Bronchial epithelial cell (primary cell): ENCODE data around the gene CHPT1. TPM values are rescaled to one million over a fixed set of nuclear protein-coding genes. Genes with fewer than 3 reads are reported as not detected.
A peak's percentile ranks its signal among the peaks of the same experiment; 100 is the strongest.

Experiments
- DNase-seq: peaks from one replicate; pipeline ENCODE4 v3.0.0-alpha.2; 2010; ENCODE audit warnings: low read depth
- FAIRE-seq: peaks from 2 replicates; lab custom pipeline; 2011; peaks lifted over from hg19 to GRCh38; lab: Jason Lieb, UNC
- H3K27me3 ChIP-seq: 2 replicates; pipeline ENCODE4 v1.5.1; 2011; ENCODE audit warnings: low read length; ENCODE audit not compliant: control insufficient read depth, insufficient read depth
- H3K36me3 ChIP-seq: 2 replicates; pipeline ENCODE4 v1.5.1; 2011; ENCODE audit warnings: low read length; ENCODE audit not compliant: control insufficient read depth, insufficient read depth
- H3K4me3 ChIP-seq: 2 replicates; pipeline ENCODE4 v1.5.1; 2011; ENCODE audit warnings: mild to moderate bottlenecking, low read depth, low read length, control low read depth
- CTCF ChIP-seq: IDR thresholded peaks from 2 replicates; pipeline ENCODE4 v1.5.1; 2011; ENCODE audit warnings: mild to moderate bottlenecking, moderate library complexity, low read length, control low read depth, inconsistent platforms; ENCODE audit not compliant: insufficient read depth, severe bottlenecking
- total RNA-seq: library from RNA; depleted of rRNA; stranded (reverse); fragments of >200 nt; gene quantifications from 2 replicates; pipeline ENCODE4 v1.2.1, GENCODE V29; 2014

CHPT1 gene
- total RNA-seq, 1 donor from 2014 or later = 3.2 TPM

GRCh38 chr12:101747697-101748096 is 50.3 kb downstream of the CHPT1 start:
- H3K27me3 ChIP-seq = no peaks in the 10 kb centered on the region
- FAIRE-seq (no peak), DNase-seq (no peak)
- no peak for TF ChIP-seq CTCF
- peaks cover 1% of the 10 kb centered on the region for H3K36me3 ChIP-seq
- no peak overlapping the region for H3K4me3 ChIP-seq

GRCh38 chr12:101748907-101749306 is 51.5 kb downstream of the CHPT1 start:
- no peak overlapping the region for H3K4me3 ChIP-seq
- no peak for TF ChIP-seq CTCF
- H3K27me3 ChIP-seq = no peaks in the 10 kb centered on the region
- FAIRE-seq = no peak
- DNase-seq = no peak
- peaks cover 1% of the 10 kb centered on the region for H3K36me3 ChIP-seq

- Histone ChIP-seq H3K27me3 (no peaks in the 10 kb centered on the region), H3K4me3 (no peak overlapping the region), H3K36me3 (peaks cover 1% of the 10 kb centered on the region)
- no peak for DNase-seq
- no peak for TF ChIP-seq CTCF
- FAIRE-seq = no peak
Observed at GRCh38 chr12:101749657-101750056, 52.2 kb downstream of the CHPT1 start.

GRCh38 chr12:101750152-101750551 is 52.7 kb downstream of the CHPT1 start:
- FAIRE-seq (peak; percentile 89), DNase-seq (no peak)
- Histone ChIP-seq H3K36me3 (peaks cover 1% of the 10 kb centered on the region), H3K27me3 (no peaks in the 10 kb centered on the region), H3K4me3 (no peak overlapping the region)
- TF ChIP-seq CTCF = no peak

- peak; percentile 45 for TF ChIP-seq CTCF
- Histone ChIP-seq H3K27me3 (no peaks in the 10 kb centered on the region), H3K36me3 (peaks cover 2% of the 10 kb centered on the region), H3K4me3 (no peak overlapping the region)
- peak; percentile 41 for DNase-seq
- no peak for FAIRE-seq
Observed at GRCh38 chr12:101759396-101760047, 62.1 kb downstream of the CHPT1 start.

GRCh38 chr12:101761350-101761749 is 63.9 kb downstream of the CHPT1 start:
- FAIRE-seq = no peak
- DNase-seq = peak; percentile 22
- Histone ChIP-seq H3K27me3 (no peaks in the 10 kb centered on the region), H3K4me3 (no peak overlapping the region), H3K36me3 (peaks cover 2% of the 10 kb centered on the region)
- no peak for TF ChIP-seq CTCF
